ENCODE data around the gene USP17L24.
"Not testable (repeated sequence)": the region's sequence is repeated elsewhere in the genome, so short reads cannot be mapped to it uniquely, and the experiment has no call there.

Gene USP17L24, protein sequence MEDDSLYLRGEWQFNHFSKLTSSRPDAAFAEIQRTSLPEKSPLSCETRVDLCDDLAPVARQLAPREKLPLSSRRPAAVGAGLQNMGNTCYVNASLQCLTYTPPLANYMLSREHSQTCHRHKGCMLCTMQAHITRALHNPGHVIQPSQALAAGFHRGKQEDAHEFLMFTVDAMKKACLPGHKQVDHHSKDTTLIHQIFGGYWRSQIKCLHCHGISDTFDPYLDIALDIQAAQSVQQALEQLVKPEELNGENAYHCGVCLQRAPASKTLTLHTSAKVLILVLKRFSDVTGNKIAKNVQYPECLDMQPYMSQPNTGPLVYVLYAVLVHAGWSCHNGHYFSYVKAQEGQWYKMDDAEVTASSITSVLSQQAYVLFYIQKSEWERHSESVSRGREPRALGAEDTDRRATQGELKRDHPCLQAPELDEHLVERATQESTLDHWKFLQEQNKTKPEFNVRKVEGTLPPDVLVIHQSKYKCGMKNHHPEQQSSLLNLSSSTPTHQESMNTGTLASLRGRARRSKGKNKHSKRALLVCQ
- 0 reads per million in 9 experiments for total RNA-seq

DNA sequence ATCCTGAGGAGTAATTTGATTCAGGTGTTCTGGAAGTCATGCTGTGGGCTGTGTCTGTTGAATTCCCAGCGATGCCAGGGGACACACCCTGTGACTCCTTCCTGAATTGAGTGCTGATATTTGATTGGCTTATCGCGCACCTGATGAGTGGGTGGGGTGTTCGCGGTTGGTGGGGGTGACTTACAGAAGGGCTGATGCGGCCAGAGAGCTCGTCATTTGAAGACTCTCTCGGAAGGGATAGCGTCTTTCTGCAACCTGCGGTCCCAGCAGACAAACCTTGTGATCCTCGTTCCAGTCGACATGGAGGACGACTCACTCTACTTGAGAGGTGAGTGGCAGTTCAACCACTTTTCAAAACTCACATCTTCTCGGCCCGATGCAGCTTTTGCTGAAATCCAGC lies at the start of gene USP17L24:
Gene USP17L24, plus strand, starts transcription at position 301 of the 400 bp plus-strand sequence. Its CDS starts 0 bp downstream, at position 301.
- H3K27ac Mint-ChIP-seq; H3K4me1 Mint-ChIP-seq (ENCODE audit: low read depth in 2 of 2); H3K27me3 Mint-ChIP-seq; DNase-seq; H3K9me3 Mint-ChIP-seq; ATAC-seq (replicated peaks); H3K4me3 Mint-ChIP-seq; H3K36me3 Mint-ChIP-seq (ENCODE audit: insufficient read depth): not testable (repeated sequence)

DNA sequence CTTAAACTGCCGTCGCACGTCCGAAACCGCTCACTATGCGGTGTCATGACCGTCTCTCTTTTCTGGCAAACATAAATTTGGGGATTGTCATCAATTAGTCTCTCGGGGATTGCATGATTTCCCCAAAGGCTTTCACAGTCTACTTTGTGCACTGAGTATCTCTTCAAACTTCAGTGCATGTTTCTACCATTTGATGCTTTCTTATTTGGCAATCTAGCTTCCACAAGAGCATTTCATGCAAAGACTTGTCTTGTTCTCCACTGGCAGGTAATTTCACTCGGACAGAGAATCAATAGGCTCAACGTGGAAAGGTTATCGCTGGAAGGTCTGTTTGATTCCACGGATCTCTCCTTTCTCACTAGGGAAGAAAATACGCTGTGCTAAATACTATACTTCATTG lies 774 bp upstream of the USP17L24 start:
- H3K4me1 Mint-ChIP-seq (ENCODE audit: low read depth in 2 of 2); H3K27me3 Mint-ChIP-seq; H3K9me3 Mint-ChIP-seq: not testable (repeated sequence)

GRCh38 chr4:9329611-9330010 lies 4.6 kb downstream of the USP17L24 start, which contains the start of gene USP17L25:
TSS of gene USP17L25 (plus strand) at chr4:9329911. CDS start at chr4:9329911, 0 bp downstream.
- H3K27me3 Mint-ChIP-seq; H3K9me3 Mint-ChIP-seq; H3K27ac Mint-ChIP-seq; DNase-seq; H3K4me3 Mint-ChIP-seq; H3K36me3 Mint-ChIP-seq (ENCODE audit: insufficient read depth); ATAC-seq (replicated peaks); H3K4me1 Mint-ChIP-seq (ENCODE audit: low read depth in 2 of 2): not testable (repeated sequence)

More for the DNA sequence above, 774 bp upstream of the USP17L24 start:
- not testable (repeated sequence) for H3K4me3 Mint-ChIP-seq; H3K36me3 Mint-ChIP-seq (ENCODE audit: insufficient read depth); H3K27ac Mint-ChIP-seq; ATAC-seq (replicated peaks)
- peak in 1 of 3 experiments; percentile 2 for DNase-seq

- not testable (repeated sequence) for H3K27me3 Mint-ChIP-seq; H3K27ac Mint-ChIP-seq; DNase-seq; ATAC-seq (replicated peaks); H3K9me3 Mint-ChIP-seq; H3K4me1 Mint-ChIP-seq (ENCODE audit: low read depth in 2 of 2); H3K4me3 Mint-ChIP-seq; H3K36me3 Mint-ChIP-seq (ENCODE audit: insufficient read depth)
Observed at GRCh38 chr4:9334358-9334757, 9.4 kb downstream of the USP17L24 start, which contains the start of gene USP17L26. TSS of gene USP17L26 (plus strand) at chr4:9334658. CDS start at chr4:9334658, 0 bp downstream.

DNA sequence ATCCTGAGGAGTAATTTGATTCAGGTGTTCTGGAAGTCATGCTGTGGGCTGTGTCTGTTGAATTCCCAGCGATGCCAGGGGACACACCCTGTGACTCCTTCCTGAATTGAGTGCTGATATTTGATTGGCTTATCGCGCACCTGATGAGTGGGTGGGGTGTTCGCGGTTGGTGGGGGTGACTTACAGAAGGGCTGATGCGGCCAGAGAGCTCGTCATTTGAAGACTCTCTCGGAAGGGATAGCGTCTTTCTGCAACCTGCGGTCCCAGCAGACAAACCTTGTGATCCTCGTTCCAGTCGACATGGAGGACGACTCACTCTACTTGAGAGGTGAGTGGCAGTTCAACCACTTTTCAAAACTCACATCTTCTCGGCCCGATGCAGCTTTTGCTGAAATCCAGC lies 14.1 kb downstream of the USP17L24 start, which contains the start of gene USP17L5:
Gene USP17L5, plus strand, starts transcription at position 301 of the 400 bp plus-strand sequence. Its CDS starts 0 bp downstream, at position 301.
- not testable (repeated sequence) for H3K36me3 Mint-ChIP-seq (ENCODE audit: insufficient read depth); ATAC-seq (replicated peaks); H3K27ac Mint-ChIP-seq; H3K27me3 Mint-ChIP-seq; H3K4me3 Mint-ChIP-seq; H3K4me1 Mint-ChIP-seq (ENCODE audit: low read depth in 2 of 2); DNase-seq; H3K9me3 Mint-ChIP-seq

DNA sequence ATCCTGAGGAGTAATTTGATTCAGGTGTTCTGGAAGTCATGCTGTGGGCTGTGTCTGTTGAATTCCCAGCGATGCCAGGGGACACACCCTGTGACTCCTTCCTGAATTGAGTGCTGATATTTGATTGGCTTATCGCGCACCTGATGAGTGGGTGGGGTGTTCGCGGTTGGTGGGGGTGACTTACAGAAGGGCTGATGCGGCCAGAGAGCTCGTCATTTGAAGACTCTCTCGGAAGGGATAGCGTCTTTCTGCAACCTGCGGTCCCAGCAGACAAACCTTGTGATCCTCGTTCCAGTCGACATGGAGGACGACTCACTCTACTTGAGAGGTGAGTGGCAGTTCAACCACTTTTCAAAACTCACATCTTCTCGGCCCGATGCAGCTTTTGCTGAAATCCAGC lies 18.9 kb downstream of the USP17L24 start, which contains the start of gene USP17L27:
Gene USP17L27, plus strand, starts transcription at position 301 of the 400 bp plus-strand sequence. Its CDS starts 0 bp downstream, at position 301.
- H3K27ac Mint-ChIP-seq; ATAC-seq (replicated peaks); DNase-seq; H3K4me1 Mint-ChIP-seq (ENCODE audit: low read depth in 2 of 2); H3K27me3 Mint-ChIP-seq; H3K4me3 Mint-ChIP-seq; H3K36me3 Mint-ChIP-seq (ENCODE audit: insufficient read depth); H3K9me3 Mint-ChIP-seq: not testable (repeated sequence)

GRCh38 chr4:9348593-9348992 lies 23.6 kb downstream of the USP17L24 start, which contains the start of gene USP17L28:
TSS of gene USP17L28 (plus strand) at chr4:9348893. CDS start at chr4:9348893, 0 bp downstream.
- not testable (repeated sequence) for H3K36me3 Mint-ChIP-seq (ENCODE audit: insufficient read depth); H3K9me3 Mint-ChIP-seq; ATAC-seq (replicated peaks); H3K4me3 Mint-ChIP-seq; DNase-seq; H3K27ac Mint-ChIP-seq; H3K27me3 Mint-ChIP-seq; H3K4me1 Mint-ChIP-seq (ENCODE audit: low read depth in 2 of 2)

GRCh38 chr4:9350866-9351265 lies 25.9 kb downstream of the USP17L24 start:
- H3K27me3 Mint-ChIP-seq; H3K27ac Mint-ChIP-seq; H3K4me3 Mint-ChIP-seq; H3K9me3 Mint-ChIP-seq; H3K4me1 Mint-ChIP-seq (ENCODE audit: low read depth in 2 of 2); H3K36me3 Mint-ChIP-seq (ENCODE audit: insufficient read depth); ATAC-seq (replicated peaks): not testable (repeated sequence)
- peak in 2 of 3 experiments; percentile 0 to 8 for DNase-seq

DNA sequence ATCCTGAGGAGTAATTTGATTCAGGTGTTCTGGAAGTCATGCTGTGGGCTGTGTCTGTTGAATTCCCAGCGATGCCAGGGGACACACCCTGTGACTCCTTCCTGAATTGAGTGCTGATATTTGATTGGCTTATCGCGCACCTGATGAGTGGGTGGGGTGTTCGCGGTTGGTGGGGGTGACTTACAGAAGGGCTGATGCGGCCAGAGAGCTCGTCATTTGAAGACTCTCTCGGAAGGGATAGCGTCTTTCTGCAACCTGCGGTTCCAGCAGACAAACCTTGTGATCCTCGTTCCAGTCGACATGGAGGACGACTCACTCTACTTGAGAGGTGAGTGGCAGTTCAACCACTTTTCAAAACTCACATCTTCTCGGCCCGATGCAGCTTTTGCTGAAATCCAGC lies 28.4 kb downstream of the USP17L24 start, which contains the start of gene USP17L29:
Gene USP17L29, plus strand, starts transcription at position 301 of the 400 bp plus-strand sequence. Its CDS starts 0 bp downstream, at position 301.
- H3K4me1 Mint-ChIP-seq (ENCODE audit: low read depth in 2 of 2); H3K27ac Mint-ChIP-seq; DNase-seq; H3K9me3 Mint-ChIP-seq; H3K36me3 Mint-ChIP-seq (ENCODE audit: insufficient read depth); H3K4me3 Mint-ChIP-seq; H3K27me3 Mint-ChIP-seq; ATAC-seq (replicated peaks): not testable (repeated sequence)

GRCh38 chr4:9362829-9363228 lies 37.9 kb downstream of the USP17L24 start, which contains the start of gene USP17L30:
TSS of gene USP17L30 (plus strand) at chr4:9363129. CDS start at chr4:9363129, 0 bp downstream.
- ATAC-seq (replicated peaks); H3K9me3 Mint-ChIP-seq; H3K36me3 Mint-ChIP-seq (ENCODE audit: insufficient read depth); DNase-seq; H3K27ac Mint-ChIP-seq; H3K4me3 Mint-ChIP-seq; H3K4me1 Mint-ChIP-seq (ENCODE audit: low read depth in 2 of 2); H3K27me3 Mint-ChIP-seq: not testable (repeated sequence)

Measured in effector memory CD8-positive, alpha-beta T cell (primary cell).